Measurements from ENCODE around the gene FBLN1. TPM values are rescaled to one million over a fixed set of nuclear protein-coding genes. Genes with fewer than 3 reads are reported as not detected.

FBLN1 gene
- total and polyA plus RNA-seq, 2 of the 13 experiments (the other 11 are each of a cell fraction or from before 2014, with no cell fraction given), result 37.3 to 103 TPM

DNA sequence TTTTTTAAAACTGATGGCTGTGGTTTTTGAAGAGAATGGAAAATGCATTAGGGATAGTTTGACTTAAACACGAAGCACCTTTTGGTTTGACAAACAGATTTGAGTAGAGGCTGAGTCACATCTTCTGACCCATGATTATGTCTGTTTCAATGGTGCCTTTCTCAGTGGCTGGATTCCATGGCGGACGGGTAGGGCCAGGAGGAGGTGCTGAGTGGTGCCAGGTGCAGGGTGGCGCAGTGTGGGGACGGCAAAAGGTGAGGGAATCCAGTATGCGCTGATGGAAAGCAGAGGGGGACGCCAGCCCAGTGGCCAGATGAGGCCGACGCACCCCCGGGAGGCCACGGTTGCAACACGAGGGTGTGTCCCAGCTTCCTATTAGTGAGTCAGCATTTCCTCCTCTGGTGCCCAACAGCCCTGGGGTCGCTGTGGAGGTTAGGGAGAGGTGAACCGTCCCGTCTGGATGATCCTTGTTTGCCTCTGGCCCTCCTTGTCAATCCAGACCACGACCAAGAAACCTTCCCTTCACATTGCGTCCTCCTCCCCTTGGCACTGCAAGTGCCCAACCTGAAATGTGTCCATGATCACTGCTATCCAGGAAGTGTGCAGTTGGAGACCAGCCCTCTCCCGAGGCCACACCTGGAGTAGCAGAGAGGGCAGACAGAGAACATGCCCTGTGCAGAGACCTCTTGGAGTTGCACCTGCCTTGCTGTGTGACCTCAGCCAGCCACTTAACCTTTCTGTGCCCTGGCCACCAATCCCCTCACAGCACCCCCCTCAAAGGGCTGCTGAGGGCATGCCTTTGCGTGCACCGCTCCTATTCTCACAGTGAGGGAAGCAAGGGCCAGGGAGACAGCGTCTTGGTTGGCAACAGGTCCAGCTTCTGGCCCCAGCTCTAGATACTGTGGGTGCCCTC, 136.4 kb downstream of the FBLN1 start (continued):
- no peak for TF ChIP-seq ATM (IDR thresholded peaks at IDR 0.05; ENCODE audit: borderline replicate concordance)
- TF ChIP-seq, protein P1, sequence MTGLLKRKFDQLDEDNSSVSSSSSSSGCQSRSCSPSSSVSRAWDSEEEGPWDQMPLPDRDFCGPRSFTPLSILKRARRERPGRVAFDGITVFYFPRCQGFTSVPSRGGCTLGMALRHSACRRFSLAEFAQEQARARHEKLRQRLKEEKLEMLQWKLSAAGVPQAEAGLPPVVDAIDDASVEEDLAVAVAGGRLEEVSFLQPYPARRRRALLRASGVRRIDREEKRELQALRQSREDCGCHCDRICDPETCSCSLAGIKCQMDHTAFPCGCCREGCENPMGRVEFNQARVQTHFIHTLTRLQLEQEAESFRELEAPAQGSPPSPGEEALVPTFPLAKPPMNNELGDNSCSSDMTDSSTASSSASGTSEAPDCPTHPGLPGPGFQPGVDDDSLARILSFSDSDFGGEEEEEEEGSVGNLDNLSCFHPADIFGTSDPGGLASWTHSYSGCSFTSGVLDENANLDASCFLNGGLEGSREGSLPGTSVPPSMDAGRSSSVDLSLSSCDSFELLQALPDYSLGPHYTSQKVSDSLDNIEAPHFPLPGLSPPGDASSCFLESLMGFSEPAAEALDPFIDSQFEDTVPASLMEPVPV (CRISPR knock-in tag; IDR thresholded peaks at IDR 0.05), result 0 out of 2 replicates have a peak, but pooled peaks have one; percentile 47
- TF ChIP-seq, protein P2, sequence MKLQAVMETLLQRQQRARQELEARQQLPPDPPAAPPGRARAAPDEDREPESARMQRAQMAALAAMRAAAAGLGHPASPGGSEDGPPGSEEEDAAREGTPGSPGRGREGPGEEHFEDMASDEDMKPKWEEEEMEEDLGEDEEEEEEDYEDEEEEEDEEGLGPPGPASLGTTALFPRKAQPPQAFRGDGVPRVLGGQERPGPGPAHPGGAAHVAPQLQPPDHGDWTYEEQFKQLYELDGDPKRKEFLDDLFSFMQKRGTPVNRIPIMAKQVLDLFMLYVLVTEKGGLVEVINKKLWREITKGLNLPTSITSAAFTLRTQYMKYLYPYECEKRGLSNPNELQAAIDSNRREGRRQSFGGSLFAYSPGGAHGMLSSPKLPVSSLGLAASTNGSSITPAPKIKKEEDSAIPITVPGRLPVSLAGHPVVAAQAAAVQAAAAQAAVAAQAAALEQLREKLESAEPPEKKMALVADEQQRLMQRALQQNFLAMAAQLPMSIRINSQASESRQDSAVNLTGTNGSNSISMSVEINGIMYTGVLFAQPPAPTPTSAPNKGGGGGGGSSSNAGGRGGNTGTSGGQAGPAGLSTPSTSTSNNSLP (IDR thresholded peaks at IDR 0.05; ENCODE audit: low read depth, low read length), result no peak
- TF ChIP-seq, protein P3, sequence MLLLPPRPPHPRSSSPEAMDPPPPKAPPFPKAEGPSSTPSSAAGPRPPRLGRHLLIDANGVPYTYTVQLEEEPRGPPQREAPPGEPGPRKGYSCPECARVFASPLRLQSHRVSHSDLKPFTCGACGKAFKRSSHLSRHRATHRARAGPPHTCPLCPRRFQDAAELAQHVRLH (CRISPR knock-in tag; IDR thresholded peaks at IDR 0.05; ENCODE audit: borderline replicate concordance, low read depth), result 0 out of 2 replicates have a peak, but pooled peaks have one; percentile 26

DNA sequence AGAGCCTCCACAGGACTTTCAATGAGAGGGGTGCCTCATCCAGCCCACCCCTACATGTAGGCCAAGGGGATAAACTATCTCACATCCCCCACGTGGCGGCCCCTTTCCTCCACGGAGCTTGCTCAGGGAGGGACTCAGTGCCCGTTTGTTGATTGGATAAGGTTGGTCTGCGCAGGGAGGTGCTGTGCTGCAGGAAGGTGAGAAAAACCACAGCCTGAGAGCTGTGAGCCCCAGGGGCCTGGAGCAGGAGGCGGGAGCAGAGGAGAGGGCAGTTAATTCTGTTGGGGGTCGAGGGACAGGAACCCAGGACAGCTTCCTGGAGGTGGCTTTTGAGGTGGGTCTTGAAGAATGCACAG, 137.0 kb downstream of the FBLN1 start:
- ChIA-PET POLR2A (no interaction called here), CTCF (ENCODE audit: low intra/inter-chr PET ratio, low total read pairs) (no interaction called here)
- Histone ChIP-seq H3K9ac (ENCODE audit: insufficient read depth, low read depth, low read length) (no peak overlapping the region), H2AFZ (ENCODE audit: low read length) (no peak overlapping the region), H4K20me1 (ENCODE audit: insufficient read depth, low read length) (no peaks in the 10 kb centered on the region), H3K36me3 (replicated peaks in 1 of 2; ENCODE audit: control insufficient read depth in 1 of 2, insufficient read depth in 2 of 2, low read length in 2 of 2) (no peaks in the 10 kb centered on the region), H3K4me1 (ENCODE audit: insufficient read depth, low read length) (peaks cover 71% of the 10 kb centered on the region), H3K4me3 (replicated peaks in 1 of 3; ENCODE audit: insufficient read depth in 1 of 3, low read depth in 2 of 3, low read length in 3 of 3) (no peak overlapping the region), H3K27me3 (ENCODE audit: control insufficient read depth in 1 of 2, insufficient read depth in 2 of 2, low read length in 2 of 2) (no peaks in the 10 kb centered on the region; a peak in 1 of 5 replicates), H3K9me3 (ENCODE audit: low read length) (no peaks in the 10 kb centered on the region), H3K79me2 (ENCODE audit: insufficient read depth, low read length) (no peaks in the 10 kb centered on the region), H3K27ac (ENCODE audit: extremely low read length, insufficient read depth, low read length) (no peak overlapping the region), H3K4me2 (ENCODE audit: low read depth, low read length) (no peak overlapping the region)
- no peak for ATAC-seq
- DNase-seq (ENCODE audit: low spot score), result no peak
- in situ Hi-C loops (cut with HindIII; ENCODE audit: extremely low pct_ligation_motif_present, low pct_unique_long_range_greater_than_20kb), result loop anchor here (5.0 to 25.0 kb wide), 3 partner anchors 62 to 473 kb away; no protein-coding TSS in a partner anchor
- WGBS (ENCODE audit: low lambda C conversion rate), result 96% methylated on average over 7 of the region's 7 CpGs
- FAIRE-seq, result no peak
- intact Hi-C loops (cut with micrococcal nuclease; ENCODE audit: unreplicated experiment), result loop anchor here (10.0 kb wide), 2 partner anchors 185 to 225 kb away; no protein-coding TSS in a partner anchor
- no TSS peak for BruUV-seq (replicated peaks)
- TF ChIP-seq, protein P4, sequence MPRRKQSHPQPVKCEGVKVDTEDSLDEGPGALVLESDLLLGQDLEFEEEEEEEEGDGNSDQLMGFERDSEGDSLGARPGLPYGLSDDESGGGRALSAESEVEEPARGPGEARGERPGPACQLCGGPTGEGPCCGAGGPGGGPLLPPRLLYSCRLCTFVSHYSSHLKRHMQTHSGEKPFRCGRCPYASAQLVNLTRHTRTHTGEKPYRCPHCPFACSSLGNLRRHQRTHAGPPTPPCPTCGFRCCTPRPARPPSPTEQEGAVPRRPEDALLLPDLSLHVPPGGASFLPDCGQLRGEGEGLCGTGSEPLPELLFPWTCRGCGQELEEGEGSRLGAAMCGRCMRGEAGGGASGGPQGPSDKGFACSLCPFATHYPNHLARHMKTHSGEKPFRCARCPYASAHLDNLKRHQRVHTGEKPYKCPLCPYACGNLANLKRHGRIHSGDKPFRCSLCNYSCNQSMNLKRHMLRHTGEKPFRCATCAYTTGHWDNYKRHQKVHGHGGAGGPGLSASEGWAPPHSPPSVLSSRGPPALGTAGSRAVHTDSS (CRISPR knock-in tag; conservative IDR thresholded peaks at IDR 0.05), result no peak
- TF ChIP-seq ZNF674 (CRISPR knock-in tag; IDR thresholded peaks at IDR 0.05; ENCODE audit: low read depth) (no peak), KLF13 (CRISPR knock-in tag; IDR thresholded peaks at IDR 0.05) (no peak), DR1 (CRISPR knock-in tag; IDR thresholded peaks at IDR 0.05) (no peak), CHD4 (IDR thresholded peaks at IDR 0.05; ENCODE audit: borderline replicate concordance, low read length) (no peak), GTF3A (CRISPR knock-in tag; conservative IDR thresholded peaks at IDR 0.05) (no peak), ZBTB20 (CRISPR knock-in tag; IDR thresholded peaks at IDR 0.05; ENCODE audit: borderline replicate concordance, low read depth) (no peak), TAF1 (CRISPR knock-in tag; IDR thresholded peaks at IDR 0.05) (no peak)
- TF ChIP-seq, protein P5, sequence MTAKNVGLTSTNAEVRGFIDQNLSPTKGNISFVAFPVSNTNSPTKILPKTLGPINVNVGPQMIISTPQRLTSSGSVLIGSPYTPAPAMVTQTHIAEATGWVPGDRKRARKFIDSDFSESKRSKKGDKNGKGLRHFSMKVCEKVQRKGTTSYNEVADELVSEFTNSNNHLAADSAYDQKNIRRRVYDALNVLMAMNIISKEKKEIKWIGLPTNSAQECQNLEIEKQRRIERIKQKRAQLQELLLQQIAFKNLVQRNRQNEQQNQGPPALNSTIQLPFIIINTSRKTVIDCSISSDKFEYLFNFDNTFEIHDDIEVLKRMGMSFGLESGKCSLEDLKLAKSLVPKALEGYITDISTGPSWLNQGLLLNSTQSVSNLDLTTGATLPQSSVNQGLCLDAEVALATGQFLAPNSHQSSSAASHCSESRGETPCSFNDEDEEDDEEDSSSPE (CRISPR knock-in tag; IDR thresholded peaks at IDR 0.05), result no peak

All from HepG2 (cell line).